Measurements from ENCODE around the gene CCNJ. TPM values are rescaled to one million over a fixed set of nuclear protein-coding genes. Genes with fewer than 3 reads are reported as not detected.

CCNJ gene
- total and polyA plus RNA-seq, 9 of the 15 experiments (the other 6 are each of a cell fraction or from before 2014, with no cell fraction given), result 0.69 to 15.7 (median 9.2) TPM

DNA sequence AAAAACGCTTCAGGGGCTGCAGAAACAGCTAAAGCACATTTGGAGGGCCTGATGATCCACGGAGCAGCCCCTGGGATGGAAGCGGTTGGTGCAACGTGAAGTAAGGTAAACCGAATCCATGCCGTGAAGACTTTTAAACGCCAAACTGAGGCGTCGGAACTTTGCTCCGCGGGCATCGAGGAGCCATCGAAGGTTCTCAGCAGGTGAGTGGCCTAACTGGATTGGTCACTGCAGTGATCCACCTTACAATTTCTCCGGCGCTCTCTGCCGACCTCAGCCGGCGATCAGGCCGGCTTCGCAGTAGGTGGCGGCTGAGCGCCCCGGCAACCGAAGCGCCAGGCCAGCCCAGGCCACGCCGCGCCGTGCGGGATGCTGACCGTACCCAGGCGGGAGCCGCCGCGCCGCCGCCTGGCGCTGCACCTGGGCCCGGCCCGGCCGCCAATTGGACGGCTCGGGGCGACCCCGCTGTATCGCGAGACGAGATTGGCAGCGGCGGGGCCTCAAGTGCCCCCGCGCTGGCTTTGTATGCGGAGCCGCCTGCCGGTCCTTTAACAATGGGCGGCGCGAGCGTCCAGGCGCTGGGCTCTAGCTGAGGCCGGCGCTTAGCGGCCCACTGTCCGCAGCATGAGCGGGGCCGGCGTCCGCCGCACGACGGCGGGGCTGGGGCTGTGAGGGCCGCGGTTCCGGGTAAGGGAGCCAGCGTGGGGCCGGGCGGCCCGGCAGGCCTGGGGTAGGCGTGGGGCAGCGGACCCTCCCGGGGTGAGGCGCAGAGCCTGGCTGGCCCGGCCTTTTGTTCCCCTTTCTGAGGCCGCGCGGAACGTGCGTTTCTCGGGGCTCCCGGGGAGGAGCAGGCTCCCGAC, at the start of gene CCNJ (continued):
- TF ChIP-seq, protein P1, sequence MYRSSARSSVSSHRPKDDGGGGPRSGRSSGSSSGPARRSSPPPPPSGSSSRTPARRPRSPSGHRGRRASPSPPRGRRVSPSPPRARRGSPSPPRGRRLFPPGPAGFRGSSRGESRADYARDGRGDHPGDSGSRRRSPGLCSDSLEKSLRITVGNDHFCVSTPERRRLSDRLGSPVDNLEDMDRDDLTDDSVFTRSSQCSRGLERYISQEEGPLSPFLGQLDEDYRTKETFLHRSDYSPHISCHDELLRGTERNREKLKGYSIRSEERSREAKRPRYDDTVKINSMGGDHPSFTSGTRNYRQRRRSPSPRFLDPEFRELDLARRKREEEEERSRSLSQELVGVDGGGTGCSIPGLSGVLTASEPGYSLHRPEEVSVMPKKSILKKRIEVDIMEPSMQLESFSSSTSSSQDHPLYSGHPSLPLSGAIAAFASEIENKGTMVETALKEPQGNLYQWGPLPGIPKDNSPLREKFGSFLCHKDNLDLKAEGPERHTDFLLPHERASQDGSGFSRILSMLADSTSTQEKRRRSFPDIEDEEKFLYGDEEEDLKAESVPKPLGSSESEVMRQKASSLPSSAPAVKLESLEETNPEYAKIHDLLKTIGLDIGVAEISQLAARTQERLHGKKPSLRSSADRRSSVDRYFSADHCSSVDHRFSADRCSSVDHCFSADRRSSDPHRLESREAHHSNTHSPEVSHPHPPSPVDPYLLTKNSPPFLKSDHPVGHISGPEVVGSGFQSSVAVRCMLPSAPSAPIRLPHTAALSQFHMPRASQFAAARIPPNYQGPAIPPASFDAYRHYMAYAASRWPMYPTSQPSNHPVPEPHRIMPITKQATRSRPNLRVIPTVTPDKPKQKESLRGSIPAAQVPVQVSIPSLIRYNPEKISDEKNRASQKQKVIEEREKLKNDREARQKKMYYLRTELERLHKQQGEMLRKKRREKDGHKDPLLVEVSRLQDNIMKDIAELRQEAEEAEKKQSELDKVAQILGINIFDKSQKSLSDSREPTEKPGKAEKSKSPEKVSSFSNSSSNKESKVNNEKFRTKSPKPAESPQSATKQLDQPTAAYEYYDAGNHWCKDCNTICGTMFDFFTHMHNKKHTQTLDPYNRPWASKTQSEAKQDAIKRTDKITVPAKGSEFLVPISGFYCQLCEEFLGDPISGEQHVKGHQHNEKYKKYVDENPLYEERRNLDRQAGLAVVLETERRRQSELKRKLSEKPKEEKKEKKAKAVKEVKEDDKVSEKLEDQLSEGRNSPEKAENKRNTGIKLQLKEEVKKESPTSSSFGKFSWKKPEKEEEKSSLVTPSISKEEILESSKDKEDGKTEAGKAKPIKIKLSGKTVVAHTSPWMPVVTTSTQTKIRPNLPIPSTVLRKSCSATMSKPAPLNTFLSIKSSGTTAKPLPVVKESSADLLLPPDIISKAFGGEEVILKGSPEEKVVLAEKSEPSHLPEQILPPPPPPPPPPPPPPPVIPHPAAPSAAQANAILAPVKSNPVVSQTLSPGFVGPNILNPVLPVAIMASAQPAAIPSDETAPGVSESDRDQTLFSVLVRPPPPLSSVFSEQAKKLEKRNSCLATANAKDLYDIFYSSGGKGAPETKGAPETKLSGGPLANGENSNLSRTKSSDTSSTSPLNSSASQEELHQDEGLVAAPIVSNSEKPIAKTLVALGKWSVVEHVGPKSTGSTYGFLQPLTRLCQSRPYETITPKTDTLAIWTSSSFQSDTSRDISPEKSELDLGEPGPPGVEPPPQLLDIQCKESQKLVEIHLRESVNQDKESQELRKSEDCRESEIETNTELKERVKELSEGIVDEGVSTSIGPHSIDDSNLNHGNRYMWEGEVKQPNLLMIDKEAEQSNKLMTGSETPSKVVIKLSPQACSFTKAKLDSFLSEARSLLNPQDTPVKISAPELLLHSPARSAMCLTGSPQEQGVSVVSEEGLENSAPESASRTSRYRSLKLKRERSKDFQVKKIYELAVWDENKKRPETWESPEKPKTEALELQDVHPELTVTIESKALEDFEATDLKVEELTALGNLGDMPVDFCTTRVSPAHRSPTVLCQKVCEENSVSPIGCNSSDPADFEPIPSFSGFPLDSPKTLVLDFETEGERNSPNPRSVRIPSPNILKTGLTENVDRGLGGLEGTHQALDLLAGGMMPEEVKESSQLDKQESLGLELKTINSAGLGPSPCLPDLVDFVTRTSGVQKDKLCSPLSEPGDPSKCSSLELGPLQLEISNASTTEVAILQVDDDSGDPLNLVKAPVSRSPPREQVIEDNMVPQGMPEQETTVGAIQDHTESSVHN (IDR thresholded peaks at IDR 0.05; ENCODE audit: borderline replicate concordance in 1 of 2, low read depth in 1 of 2), result no peak
- TF ChIP-seq, protein P2, sequence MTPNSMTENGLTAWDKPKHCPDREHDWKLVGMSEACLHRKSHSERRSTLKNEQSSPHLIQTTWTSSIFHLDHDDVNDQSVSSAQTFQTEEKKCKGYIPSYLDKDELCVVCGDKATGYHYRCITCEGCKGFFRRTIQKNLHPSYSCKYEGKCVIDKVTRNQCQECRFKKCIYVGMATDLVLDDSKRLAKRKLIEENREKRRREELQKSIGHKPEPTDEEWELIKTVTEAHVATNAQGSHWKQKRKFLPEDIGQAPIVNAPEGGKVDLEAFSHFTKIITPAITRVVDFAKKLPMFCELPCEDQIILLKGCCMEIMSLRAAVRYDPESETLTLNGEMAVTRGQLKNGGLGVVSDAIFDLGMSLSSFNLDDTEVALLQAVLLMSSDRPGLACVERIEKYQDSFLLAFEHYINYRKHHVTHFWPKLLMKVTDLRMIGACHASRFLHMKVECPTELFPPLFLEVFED (CRISPR knock-in tag; conservative IDR thresholded peaks at IDR 0.05), result no peak
- TF ChIP-seq LARP7 (IDR thresholded peaks at IDR 0.05) (no peak), BMI1 (IDR thresholded peaks at IDR 0.05; ENCODE audit: low read length) (no peak), ZNF717 (CRISPR knock-in tag; IDR thresholded peaks at IDR 0.05) (no peak), ZBTB8A (IDR thresholded peaks at IDR 0.05; ENCODE audit: partially characterized antibody) (no peak), TCF7L2 (IDR thresholded peaks at IDR 0.05; ENCODE audit: low read depth, low read length) (no peak)
- TF ChIP-seq, protein P3, sequence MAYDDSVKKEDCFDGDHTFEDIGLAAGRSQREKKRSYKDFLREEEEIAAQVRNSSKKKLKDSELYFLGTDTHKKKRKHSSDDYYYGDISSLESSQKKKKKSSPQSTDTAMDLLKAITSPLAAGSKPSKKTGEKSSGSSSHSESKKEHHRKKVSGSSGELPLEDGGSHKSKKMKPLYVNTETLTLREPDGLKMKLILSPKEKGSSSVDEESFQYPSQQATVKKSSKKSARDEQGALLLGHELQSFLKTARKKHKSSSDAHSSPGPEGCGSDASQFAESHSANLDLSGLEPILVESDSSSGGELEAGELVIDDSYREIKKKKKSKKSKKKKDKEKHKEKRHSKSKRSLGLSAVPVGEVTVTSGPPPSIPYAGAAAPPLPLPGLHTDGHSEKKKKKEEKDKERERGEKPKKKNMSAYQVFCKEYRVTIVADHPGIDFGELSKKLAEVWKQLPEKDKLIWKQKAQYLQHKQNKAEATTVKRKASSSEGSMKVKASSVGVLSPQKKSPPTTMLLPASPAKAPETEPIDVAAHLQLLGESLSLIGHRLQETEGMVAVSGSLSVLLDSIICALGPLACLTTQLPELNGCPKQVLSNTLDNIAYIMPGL (CRISPR knock-in tag; IDR thresholded peaks at IDR 0.05), result peak; percentile 42; the same call in 1 of the 2 replicates
- TF ChIP-seq, protein P4, sequence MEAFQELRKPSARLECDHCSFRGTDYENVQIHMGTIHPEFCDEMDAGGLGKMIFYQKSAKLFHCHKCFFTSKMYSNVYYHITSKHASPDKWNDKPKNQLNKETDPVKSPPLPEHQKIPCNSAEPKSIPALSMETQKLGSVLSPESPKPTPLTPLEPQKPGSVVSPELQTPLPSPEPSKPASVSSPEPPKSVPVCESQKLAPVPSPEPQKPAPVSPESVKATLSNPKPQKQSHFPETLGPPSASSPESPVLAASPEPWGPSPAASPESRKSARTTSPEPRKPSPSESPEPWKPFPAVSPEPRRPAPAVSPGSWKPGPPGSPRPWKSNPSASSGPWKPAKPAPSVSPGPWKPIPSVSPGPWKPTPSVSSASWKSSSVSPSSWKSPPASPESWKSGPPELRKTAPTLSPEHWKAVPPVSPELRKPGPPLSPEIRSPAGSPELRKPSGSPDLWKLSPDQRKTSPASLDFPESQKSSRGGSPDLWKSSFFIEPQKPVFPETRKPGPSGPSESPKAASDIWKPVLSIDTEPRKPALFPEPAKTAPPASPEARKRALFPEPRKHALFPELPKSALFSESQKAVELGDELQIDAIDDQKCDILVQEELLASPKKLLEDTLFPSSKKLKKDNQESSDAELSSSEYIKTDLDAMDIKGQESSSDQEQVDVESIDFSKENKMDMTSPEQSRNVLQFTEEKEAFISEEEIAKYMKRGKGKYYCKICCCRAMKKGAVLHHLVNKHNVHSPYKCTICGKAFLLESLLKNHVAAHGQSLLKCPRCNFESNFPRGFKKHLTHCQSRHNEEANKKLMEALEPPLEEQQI (IDR thresholded peaks at IDR 0.05), result no peak

Measured in K562 (cell line).